ENCODE results near the gene COL4A2.

COL4A2 gene

DNA sequence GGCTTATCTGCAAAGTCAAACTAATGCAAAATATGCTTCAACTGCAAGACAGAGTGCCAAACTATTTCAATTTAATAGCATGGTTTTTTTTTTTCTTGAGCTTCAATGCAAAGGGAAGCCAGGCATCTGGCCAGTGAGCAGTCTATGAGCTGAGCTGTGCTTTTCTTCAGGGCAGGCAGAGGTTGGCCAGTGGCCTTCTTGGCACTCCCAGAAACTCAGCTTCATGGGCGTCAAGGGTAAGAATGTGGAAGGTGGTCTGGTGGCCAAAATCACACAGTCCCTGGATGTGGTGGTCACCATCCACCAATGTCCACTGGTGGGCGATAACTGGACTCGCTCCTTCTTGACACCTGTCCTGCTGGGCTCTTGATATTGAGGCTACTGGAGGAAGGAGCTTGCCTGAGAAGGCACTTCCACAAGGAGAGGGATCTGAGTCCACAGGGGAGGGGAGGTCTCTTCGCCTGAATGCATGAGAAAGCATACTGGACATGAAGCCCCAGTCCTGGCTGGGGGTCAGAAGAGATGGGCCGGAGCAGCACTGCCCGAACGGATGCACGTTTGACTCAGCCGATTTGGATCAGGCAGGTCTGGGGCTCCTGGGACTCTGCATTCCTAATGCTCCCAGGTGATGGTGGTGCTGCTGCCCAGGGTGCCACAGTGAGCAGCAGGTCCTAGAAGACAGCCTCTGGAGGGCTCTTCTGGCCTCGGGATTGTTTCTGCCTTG lies 17.1 kb downstream of the COL4A2 start:
- Histone ChIP-seq H3K4me1 (ENCODE audit: insufficient read depth, low read length, poor library complexity, severe bottlenecking) (peaks cover 14% of the 10 kb centered on the region), H2AFZ (ENCODE audit: low read length) (no peak overlapping the region), H3K9ac (ENCODE audit: low read depth, low read length, poor library complexity, severe bottlenecking) (no peak overlapping the region), H3K4me2 (ENCODE audit: low read depth, low read length, poor library complexity, severe bottlenecking) (no peak overlapping the region), H4K20me1 (ENCODE audit: insufficient read depth, low read length, poor library complexity, severe bottlenecking) (no peaks in the 10 kb centered on the region), H3K4me3 (ENCODE audit: low read length, poor library complexity, severe bottlenecking) (no peak overlapping the region), H3K9me3 (ENCODE audit: insufficient read depth, low read depth, low read length) (no peaks in the 10 kb centered on the region), H3K79me2 (ENCODE audit: insufficient read depth, low read length) (no peaks in the 10 kb centered on the region), H3K27me3 (ENCODE audit: insufficient read depth, low read length, poor library complexity, severe bottlenecking) (no peaks in the 10 kb centered on the region), H3F3A (ENCODE audit: low read depth) (no peaks in the 10 kb centered on the region), H3K36me3 (ENCODE audit: insufficient read depth, low read length) (no peaks in the 10 kb centered on the region), H3K9me2 (replicated peaks; ENCODE audit: low read depth, low read length) (no peaks in the 10 kb centered on the region)
- TF ChIP-seq, protein P1, sequence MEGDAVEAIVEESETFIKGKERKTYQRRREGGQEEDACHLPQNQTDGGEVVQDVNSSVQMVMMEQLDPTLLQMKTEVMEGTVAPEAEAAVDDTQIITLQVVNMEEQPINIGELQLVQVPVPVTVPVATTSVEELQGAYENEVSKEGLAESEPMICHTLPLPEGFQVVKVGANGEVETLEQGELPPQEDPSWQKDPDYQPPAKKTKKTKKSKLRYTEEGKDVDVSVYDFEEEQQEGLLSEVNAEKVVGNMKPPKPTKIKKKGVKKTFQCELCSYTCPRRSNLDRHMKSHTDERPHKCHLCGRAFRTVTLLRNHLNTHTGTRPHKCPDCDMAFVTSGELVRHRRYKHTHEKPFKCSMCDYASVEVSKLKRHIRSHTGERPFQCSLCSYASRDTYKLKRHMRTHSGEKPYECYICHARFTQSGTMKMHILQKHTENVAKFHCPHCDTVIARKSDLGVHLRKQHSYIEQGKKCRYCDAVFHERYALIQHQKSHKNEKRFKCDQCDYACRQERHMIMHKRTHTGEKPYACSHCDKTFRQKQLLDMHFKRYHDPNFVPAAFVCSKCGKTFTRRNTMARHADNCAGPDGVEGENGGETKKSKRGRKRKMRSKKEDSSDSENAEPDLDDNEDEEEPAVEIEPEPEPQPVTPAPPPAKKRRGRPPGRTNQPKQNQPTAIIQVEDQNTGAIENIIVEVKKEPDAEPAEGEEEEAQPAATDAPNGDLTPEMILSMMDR (conservative IDR thresholded peaks at IDR 0.05; ENCODE audit: low read length), result no peak
- TF ChIP-seq EZH2phosphoT487 (IDR thresholded peaks at IDR 0.05; ENCODE audit: borderline replicate concordance), result no peak

DNA sequence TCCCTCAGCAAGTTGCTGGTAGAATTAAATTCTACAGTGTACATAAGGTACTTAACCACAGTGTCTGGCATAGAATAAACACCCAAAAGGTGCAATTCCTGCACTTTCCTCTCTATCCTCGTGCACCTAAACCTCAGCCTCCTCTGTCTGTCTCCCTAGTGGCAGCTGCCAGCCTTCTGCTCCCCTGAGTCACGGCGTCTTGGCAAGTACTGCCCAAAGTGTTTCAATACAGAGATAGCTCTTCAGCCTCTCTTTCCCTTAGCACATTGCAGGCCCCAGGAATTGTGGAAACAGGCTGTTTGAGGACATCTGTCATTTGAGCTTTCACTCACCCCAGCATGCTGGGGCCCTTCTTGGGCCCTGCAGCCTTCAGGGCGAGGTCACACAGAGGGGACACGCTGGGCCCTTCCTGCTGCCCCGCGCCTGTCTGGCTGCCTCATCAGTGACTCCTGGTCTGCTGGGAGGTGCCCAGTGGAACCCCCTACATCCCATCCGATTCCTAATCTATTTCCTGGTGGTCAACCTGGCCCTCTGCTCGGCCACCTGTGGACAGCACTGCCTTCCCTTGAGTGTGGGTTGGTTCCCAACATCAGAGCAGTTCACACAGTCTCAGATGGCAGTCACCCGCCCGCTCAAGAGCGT lies 19.3 kb downstream of the COL4A2 start:
- H2AFZ ChIP-seq (ENCODE audit: low read length), result no peak overlapping the region
- no peaks in the 10 kb centered on the region for H3F3A ChIP-seq (ENCODE audit: low read depth)
- no peaks in the 10 kb centered on the region for H3K27me3 ChIP-seq (ENCODE audit: insufficient read depth, low read length, poor library complexity, severe bottlenecking)
- no peaks in the 10 kb centered on the region for H3K9me3 ChIP-seq (ENCODE audit: insufficient read depth, low read depth, low read length)
- H3K4me1 ChIP-seq (ENCODE audit: insufficient read depth, low read length, poor library complexity, severe bottlenecking), result no peaks in the 10 kb centered on the region
- no peak for TF ChIP-seq EZH2phosphoT487 (IDR thresholded peaks at IDR 0.05; ENCODE audit: borderline replicate concordance)
- TF ChIP-seq, protein P1 (conservative IDR thresholded peaks at IDR 0.05; ENCODE audit: low read length), result no peak
- no peak overlapping the region for H3K9ac ChIP-seq (ENCODE audit: low read depth, low read length, poor library complexity, severe bottlenecking)
- no peaks in the 10 kb centered on the region for H3K9me2 ChIP-seq (replicated peaks; ENCODE audit: low read depth, low read length)
- no peaks in the 10 kb centered on the region for H3K79me2 ChIP-seq (ENCODE audit: insufficient read depth, low read length)
- no peak overlapping the region for H3K4me3 ChIP-seq (ENCODE audit: low read length, poor library complexity, severe bottlenecking)
- H4K20me1 ChIP-seq (ENCODE audit: insufficient read depth, low read length, poor library complexity, severe bottlenecking), result no peaks in the 10 kb centered on the region
- no peaks in the 10 kb centered on the region for H3K36me3 ChIP-seq (ENCODE audit: insufficient read depth, low read length)
- H3K4me2 ChIP-seq (ENCODE audit: low read depth, low read length, poor library complexity, severe bottlenecking), result no peak overlapping the region

- Histone ChIP-seq H3K4me1 (ENCODE audit: insufficient read depth, low read length, poor library complexity, severe bottlenecking) (no peaks in the 10 kb centered on the region), H3K36me3 (ENCODE audit: insufficient read depth, low read length) (no peaks in the 10 kb centered on the region), H3K9me3 (ENCODE audit: insufficient read depth, low read depth, low read length) (no peaks in the 10 kb centered on the region), H3K4me3 (ENCODE audit: low read length, poor library complexity, severe bottlenecking) (no peak overlapping the region), H4K20me1 (ENCODE audit: insufficient read depth, low read length, poor library complexity, severe bottlenecking) (no peaks in the 10 kb centered on the region), H3K9me2 (replicated peaks; ENCODE audit: low read depth, low read length) (no peaks in the 10 kb centered on the region), H3F3A (ENCODE audit: low read depth) (no peaks in the 10 kb centered on the region), H3K9ac (ENCODE audit: low read depth, low read length, poor library complexity, severe bottlenecking) (no peak overlapping the region), H3K79me2 (ENCODE audit: insufficient read depth, low read length) (no peaks in the 10 kb centered on the region), H2AFZ (ENCODE audit: low read length) (no peak overlapping the region), H3K4me2 (ENCODE audit: low read depth, low read length, poor library complexity, severe bottlenecking) (no peak overlapping the region), H3K27me3 (ENCODE audit: insufficient read depth, low read length, poor library complexity, severe bottlenecking) (no peaks in the 10 kb centered on the region)
- TF ChIP-seq EZH2phosphoT487 (IDR thresholded peaks at IDR 0.05; ENCODE audit: borderline replicate concordance), result no peak
- TF ChIP-seq, protein P1 (conservative IDR thresholded peaks at IDR 0.05; ENCODE audit: low read length), result no peak
These were observed 20.1 kb downstream of the COL4A2 start for GRCh38 chr13:110327051-110327721.
